Panc1 (cell line): ENCODE results near the gene IL1R1. TPM values are rescaled to one million over a fixed set of nuclear protein-coding genes. Genes with fewer than 3 reads are reported as not detected.

ENCODE experiments used
- ATAC-seq: fragments of 200-7000 bp; cut with Tn5 transposase; 2 replicates; pipeline ENCODE4 v1.9.1; 2020; ENCODE audit warnings: mild to moderate bottlenecking, moderate library complexity
- BruUV-seq: library from RNA; stranded (reverse); fragments of 400-500 nt; replicated peaks from 2 replicates; lab custom pipeline; 2021; lab: Mats Ljungman, UMichigan
- CTCF ChIA-PET: fragments of 300-600 bp; sonication (Branson Sonifier 250); formaldehyde crosslinking; loops from one replicate; lab custom pipeline; 2022; ENCODE audit warnings: antibody characterized with exemption; lab: Charles Lee
- POLR2A ChIA-PET: fragments of 300-600 bp; sonication (Branson Sonifier 250); formaldehyde crosslinking; loops from one replicate; lab custom pipeline; 2022; ENCODE audit warnings: antibody characterized with exemption; lab: Charles Lee
- DNase-seq: peaks from one replicate; pipeline ENCODE4 v3.0.0-alpha.2; 2010; ENCODE audit warnings: low read depth, low spot score
- H3K27ac ChIP-seq: 2 replicates; pipeline ENCODE4 v1.5.1; 2011; ENCODE audit warnings: mild to moderate bottlenecking, low read length, inconsistent platforms
- H3K27me3 ChIP-seq: fragments of 200-500 bp; sonication (Bioruptor generic); 2 replicates; pipeline ENCODE4 v1.6.0; 2014; ENCODE audit warnings: low read length, inconsistent platforms; ENCODE audit not compliant: control insufficient read depth, insufficient read depth
- H3K36me3 ChIP-seq: fragments of 200-500 bp; sonication (Bioruptor generic); 2 replicates; pipeline ENCODE4 v1.5.1; 2014; ENCODE audit warnings: inconsistent platforms, mild to moderate bottlenecking, low read length, moderate library complexity; ENCODE audit not compliant: control insufficient read depth, insufficient read depth
- H3K4me1 ChIP-seq: 2 replicates; pipeline ENCODE4 v1.5.1; 2011; ENCODE audit warnings: inconsistent platforms, mild to moderate bottlenecking, low read length, moderate library complexity; ENCODE audit not compliant: control insufficient read depth, insufficient read depth
- H3K4me3 ChIP-seq, 2 experiments: 2 replicates each; pipeline ENCODE4 v1.5.1; 2011 to 2012; ENCODE audit warnings: low read depth in 2 of 2, low read length in 2 of 2, mild to moderate bottlenecking in 2 of 2, inconsistent platforms in 1 of 2, moderate library complexity in 1 of 2
- H3K9me3 ChIP-seq: fragments of 200-500 bp; sonication (Bioruptor generic); 2 replicates; pipeline ENCODE4 v1.5.1; 2014; ENCODE audit warnings: low read depth, mild to moderate bottlenecking, inconsistent platforms, low read length, moderate library complexity; ENCODE audit not compliant: control insufficient read depth, insufficient read depth
- POLR2AphosphoS5 ChIP-seq: IDR thresholded peaks from 2 replicates; pipeline ENCODE4 v1.6.1; 2012; ENCODE audit warnings: mild to moderate bottlenecking, low read depth, low read length, moderate library complexity
- SIN3A ChIP-seq: IDR thresholded peaks from 2 replicates; pipeline ENCODE4 v1.6.1; 2012; ENCODE audit warnings: low read depth, mild to moderate bottlenecking, low read length, moderate library complexity, borderline replicate concordance; ENCODE audit not compliant: insufficient read depth
- TCF7L2 ChIP-seq: IDR thresholded peaks from 2 replicates; pipeline ENCODE4 v1.6.1; 2011; ENCODE audit warnings: mild to moderate bottlenecking, low read depth, low read length, inconsistent platforms
- in situ Hi-C: cut with HindIII; loops from 2 replicates; pipeline ENCODE4 v1.10.0; 2016; ENCODE audit warnings: low sequenced_read_pairs, low pct_unique_long_range_greater_than_20kb
- intact Hi-C: fragments of 100-400 bp; cut with micrococcal nuclease; formaldehyde crosslinking; loops from one replicate; pipeline ENCODE4 v1.10.0; 2022; ENCODE audit not compliant: unreplicated experiment
- total RNA-seq: library from RNA; stranded (reverse); gene quantifications from one replicate; pipeline ENCODE4 v1.2.1, GENCODE V29; 2021; ENCODE audit not compliant: unreplicated experiment
- TF ChIP-seq, protein P1 (sequence below): fragments of 450-650 bp; IDR thresholded peaks from 2 replicates; pipeline ENCODE4 v1.5.1; 2017; ENCODE audit warnings: mild to moderate bottlenecking
- TF ChIP-seq, protein P2 (sequence below), 2 experiments: IDR thresholded peaks; 2 replicates each; pipeline ENCODE4 v1.6.1; 2011 to 2012; ENCODE audit warnings: low read depth in 2 of 2, control low read depth in 1 of 2, low read length in 1 of 2, mild to moderate bottlenecking in 1 of 2, moderate library complexity in 1 of 2; ENCODE audit not compliant: insufficient read depth in 1 of 2

Gene IL1R1
- total RNA-seq, 1 experiment from 2014 or later = 7.1 TPM

DNA sequence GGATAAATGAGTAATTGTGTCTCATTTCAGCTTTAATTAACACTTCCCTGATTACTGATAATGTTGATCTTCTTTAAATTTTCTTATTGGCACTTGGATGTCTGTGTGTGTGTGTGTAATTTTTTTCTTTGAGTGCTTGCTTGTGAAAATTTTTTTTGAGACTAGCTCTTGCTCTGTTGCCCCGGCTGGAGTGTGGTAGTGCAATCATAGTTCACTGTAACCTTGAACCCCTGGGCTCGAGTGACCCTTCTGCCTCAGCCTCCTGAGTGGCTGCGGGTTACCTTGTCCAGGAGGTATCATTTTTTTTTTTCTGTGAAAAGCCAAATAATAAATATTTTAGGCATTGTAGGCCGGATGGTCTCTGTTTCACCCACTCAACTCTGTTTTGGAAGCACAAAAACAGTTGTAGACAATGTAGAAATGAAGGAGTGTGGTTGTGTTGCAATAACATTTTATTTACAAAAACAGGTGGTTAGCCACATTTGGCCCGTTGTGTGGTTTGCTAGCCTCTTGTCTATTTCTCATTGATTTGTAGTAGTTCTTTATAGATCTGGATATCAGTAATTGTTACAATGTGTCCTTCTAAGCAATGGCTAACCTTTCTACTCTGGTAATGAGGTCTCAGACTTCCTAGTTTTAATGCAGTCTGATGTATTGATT is 52.2 kb downstream of the IL1R1 start:
- POLR2A ChIA-PET = no interaction called here
- no peak for DNase-seq
- TF ChIP-seq POLR2AphosphoS5 (no peak), SIN3A (no peak), TCF7L2 (no peak)
- TF ChIP-seq, protein P1, sequence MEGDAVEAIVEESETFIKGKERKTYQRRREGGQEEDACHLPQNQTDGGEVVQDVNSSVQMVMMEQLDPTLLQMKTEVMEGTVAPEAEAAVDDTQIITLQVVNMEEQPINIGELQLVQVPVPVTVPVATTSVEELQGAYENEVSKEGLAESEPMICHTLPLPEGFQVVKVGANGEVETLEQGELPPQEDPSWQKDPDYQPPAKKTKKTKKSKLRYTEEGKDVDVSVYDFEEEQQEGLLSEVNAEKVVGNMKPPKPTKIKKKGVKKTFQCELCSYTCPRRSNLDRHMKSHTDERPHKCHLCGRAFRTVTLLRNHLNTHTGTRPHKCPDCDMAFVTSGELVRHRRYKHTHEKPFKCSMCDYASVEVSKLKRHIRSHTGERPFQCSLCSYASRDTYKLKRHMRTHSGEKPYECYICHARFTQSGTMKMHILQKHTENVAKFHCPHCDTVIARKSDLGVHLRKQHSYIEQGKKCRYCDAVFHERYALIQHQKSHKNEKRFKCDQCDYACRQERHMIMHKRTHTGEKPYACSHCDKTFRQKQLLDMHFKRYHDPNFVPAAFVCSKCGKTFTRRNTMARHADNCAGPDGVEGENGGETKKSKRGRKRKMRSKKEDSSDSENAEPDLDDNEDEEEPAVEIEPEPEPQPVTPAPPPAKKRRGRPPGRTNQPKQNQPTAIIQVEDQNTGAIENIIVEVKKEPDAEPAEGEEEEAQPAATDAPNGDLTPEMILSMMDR = no peak
- TF ChIP-seq, protein P2, sequence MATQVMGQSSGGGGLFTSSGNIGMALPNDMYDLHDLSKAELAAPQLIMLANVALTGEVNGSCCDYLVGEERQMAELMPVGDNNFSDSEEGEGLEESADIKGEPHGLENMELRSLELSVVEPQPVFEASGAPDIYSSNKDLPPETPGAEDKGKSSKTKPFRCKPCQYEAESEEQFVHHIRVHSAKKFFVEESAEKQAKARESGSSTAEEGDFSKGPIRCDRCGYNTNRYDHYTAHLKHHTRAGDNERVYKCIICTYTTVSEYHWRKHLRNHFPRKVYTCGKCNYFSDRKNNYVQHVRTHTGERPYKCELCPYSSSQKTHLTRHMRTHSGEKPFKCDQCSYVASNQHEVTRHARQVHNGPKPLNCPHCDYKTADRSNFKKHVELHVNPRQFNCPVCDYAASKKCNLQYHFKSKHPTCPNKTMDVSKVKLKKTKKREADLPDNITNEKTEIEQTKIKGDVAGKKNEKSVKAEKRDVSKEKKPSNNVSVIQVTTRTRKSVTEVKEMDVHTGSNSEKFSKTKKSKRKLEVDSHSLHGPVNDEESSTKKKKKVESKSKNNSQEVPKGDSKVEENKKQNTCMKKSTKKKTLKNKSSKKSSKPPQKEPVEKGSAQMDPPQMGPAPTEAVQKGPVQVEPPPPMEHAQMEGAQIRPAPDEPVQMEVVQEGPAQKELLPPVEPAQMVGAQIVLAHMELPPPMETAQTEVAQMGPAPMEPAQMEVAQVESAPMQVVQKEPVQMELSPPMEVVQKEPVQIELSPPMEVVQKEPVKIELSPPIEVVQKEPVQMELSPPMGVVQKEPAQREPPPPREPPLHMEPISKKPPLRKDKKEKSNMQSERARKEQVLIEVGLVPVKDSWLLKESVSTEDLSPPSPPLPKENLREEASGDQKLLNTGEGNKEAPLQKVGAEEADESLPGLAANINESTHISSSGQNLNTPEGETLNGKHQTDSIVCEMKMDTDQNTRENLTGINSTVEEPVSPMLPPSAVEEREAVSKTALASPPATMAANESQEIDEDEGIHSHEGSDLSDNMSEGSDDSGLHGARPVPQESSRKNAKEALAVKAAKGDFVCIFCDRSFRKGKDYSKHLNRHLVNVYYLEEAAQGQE (IDR thresholded peaks at IDR 0.05; ENCODE audit: insufficient read depth in 1 of 2, low read depth in 2 of 2, low read length in 1 of 2) = no peak
- Histone ChIP-seq H3K27me3 (no peaks in the 10 kb centered on the region), H3K27ac (no peak overlapping the region), H3K9me3 (no peaks in the 10 kb centered on the region), H3K4me1 (no peaks in the 10 kb centered on the region), H3K4me3 (no peak overlapping the region), H3K36me3 (no peaks in the 10 kb centered on the region)
- ATAC-seq = no peak
- CTCF ChIA-PET = no interaction called here
- in situ Hi-C loops = no loop called here
- intact Hi-C loops = no loop called here
- BruUV-seq = no TSS peak

DNA sequence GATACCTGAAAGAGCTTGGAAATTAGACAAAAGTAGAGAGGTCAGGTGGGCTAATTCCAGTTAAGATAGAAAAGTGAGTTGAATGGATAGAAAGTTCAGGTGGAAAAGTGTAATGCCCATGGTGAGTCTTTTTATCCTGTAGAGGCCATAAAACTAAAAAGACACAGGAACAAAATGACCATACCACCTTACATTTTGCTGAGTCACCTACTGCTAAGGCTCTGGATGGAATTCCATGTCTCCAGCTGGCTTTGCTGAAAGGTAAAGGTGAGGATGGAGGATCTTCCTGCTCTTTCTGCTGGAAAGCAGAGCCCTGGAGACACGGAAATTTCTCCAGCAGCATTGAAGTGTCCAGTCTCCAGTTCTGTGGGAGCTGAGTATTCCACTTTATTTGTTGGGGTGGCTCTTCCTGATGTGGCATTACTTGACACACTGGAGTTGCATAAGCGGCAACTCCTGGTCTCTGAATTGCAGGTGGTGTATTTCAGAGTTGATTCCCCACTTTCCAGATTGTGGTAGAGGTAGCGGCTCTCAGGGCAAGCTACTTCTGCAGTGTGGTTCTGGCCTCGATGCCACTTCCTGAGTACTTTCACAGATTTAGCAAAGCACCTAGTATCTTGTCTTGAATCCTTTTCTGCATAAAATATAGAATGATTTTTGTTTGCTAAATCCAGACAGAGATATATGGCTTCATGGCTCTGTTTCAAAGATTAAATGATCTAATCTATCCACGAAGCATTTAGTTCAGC is 55.0 kb downstream of the IL1R1 start:
- POLR2A ChIA-PET = no interaction called here
- TF ChIP-seq SIN3A (no peak), TCF7L2 (no peak), POLR2AphosphoS5 (no peak)
- Histone ChIP-seq H3K4me1 (no peaks in the 10 kb centered on the region), H3K27ac (no peak overlapping the region), H3K4me3 (no peak overlapping the region), H3K27me3 (no peaks in the 10 kb centered on the region), H3K36me3 (no peaks in the 10 kb centered on the region), H3K9me3 (no peaks in the 10 kb centered on the region)
- in situ Hi-C loops = no loop called here
- CTCF ChIA-PET = no interaction called here
- no TSS peak for BruUV-seq
- ATAC-seq (no peak), DNase-seq (no peak)
- intact Hi-C loops = no loop called here
